ENCODE measurements around the gene CASK. TPM values are rescaled to one million over a fixed set of nuclear protein-coding genes. Genes with fewer than 3 reads are reported as not detected.
"Not testable (repeated sequence)": the region's sequence is repeated elsewhere in the genome, so short reads cannot be mapped to it uniquely, and the experiment has no call there.

CASK gene
- total and polyA plus RNA-seq, 8 donors = 7.3 to 82.0 (median 32.3) TPM

DNA sequence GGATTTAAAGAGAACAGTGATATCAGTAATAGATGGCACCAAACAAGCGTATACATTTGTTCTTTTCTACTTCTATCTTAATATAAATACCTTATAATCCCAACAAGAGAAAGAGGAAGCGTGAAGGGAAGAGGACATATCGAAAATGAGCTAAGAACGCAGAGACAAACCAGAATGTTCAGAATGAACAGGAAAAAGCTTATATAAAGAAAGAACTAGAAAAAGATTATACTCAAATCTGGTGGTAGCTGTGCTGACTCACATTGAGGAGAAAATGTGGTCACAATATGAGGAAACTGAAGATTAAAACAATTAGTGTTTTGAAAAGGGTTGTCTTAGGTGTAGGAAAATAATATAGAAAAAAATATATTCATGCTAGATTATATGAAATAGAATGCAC is 236.6 kb downstream of the CASK start:
- 62 to 83% (median 79%) methylated on average over 4 of the region's 4 CpGs for WGBS, 5 donors
- intact Hi-C loops (cut with DNase I; ENCODE audit: low total_unique reads) = no loop called here
- H3K9me3 ChIP-seq = no peaks in the 10 kb centered on the region
- DNase-seq = no peak
- no peak overlapping the region for H3K4me3 ChIP-seq
- no peaks in the 10 kb centered on the region for H3K27me3 ChIP-seq
- no peaks in the 10 kb centered on the region for H3K36me3 ChIP-seq
- no peak overlapping the region for H3K27ac ChIP-seq
- peaks cover 0 to 12% (median under 1%) of the 10 kb centered on the region in 4 donors for H3K4me1 ChIP-seq
- TF ChIP-seq POLR2A (IDR thresholded peaks at IDR 0.05) (no peak), EP300 (IDR thresholded peaks at IDR 0.05) (no peak)
- TF ChIP-seq, protein P1, sequence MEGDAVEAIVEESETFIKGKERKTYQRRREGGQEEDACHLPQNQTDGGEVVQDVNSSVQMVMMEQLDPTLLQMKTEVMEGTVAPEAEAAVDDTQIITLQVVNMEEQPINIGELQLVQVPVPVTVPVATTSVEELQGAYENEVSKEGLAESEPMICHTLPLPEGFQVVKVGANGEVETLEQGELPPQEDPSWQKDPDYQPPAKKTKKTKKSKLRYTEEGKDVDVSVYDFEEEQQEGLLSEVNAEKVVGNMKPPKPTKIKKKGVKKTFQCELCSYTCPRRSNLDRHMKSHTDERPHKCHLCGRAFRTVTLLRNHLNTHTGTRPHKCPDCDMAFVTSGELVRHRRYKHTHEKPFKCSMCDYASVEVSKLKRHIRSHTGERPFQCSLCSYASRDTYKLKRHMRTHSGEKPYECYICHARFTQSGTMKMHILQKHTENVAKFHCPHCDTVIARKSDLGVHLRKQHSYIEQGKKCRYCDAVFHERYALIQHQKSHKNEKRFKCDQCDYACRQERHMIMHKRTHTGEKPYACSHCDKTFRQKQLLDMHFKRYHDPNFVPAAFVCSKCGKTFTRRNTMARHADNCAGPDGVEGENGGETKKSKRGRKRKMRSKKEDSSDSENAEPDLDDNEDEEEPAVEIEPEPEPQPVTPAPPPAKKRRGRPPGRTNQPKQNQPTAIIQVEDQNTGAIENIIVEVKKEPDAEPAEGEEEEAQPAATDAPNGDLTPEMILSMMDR (IDR thresholded peaks at IDR 0.05) = no peak

DNA sequence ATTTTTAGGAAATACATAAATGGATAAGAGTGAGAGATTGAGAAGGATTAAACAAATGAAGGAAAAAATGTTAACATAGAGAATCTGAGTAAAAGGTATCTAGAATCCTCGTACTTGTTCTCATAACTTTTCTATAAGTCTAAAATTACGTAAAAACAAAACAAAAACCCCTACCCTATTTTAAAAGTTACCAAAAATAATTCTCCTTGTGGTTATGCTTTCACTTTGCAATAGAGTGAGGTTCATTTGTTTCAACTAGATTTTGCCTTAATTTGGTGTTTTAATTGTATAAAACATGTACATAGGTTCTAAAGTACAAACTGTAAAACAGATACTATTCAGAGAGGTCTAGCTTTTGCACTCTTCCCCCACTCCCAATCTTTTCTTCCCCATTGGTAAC is 238.4 kb downstream of the CASK start:
- DNase-seq = no peak
- no peak overlapping the region for H3K27ac ChIP-seq
- H3K4me1 ChIP-seq = peaks cover 0 to 12% (median 0%) of the 10 kb centered on the region in 4 donors
- no peaks in the 10 kb centered on the region for H3K9me3 ChIP-seq
- TF ChIP-seq EP300 (IDR thresholded peaks at IDR 0.05) (no peak), POLR2A (IDR thresholded peaks at IDR 0.05) (no peak), POLR2AphosphoS5 (IDR thresholded peaks at IDR 0.05) (no peak)
- TF ChIP-seq, protein P1 (IDR thresholded peaks at IDR 0.05) = no peak
- H3K4me3 ChIP-seq = no peak overlapping the region
- intact Hi-C loops (cut with DNase I; ENCODE audit: low total_unique reads) = no loop called here
- H3K27me3 ChIP-seq = no peaks in the 10 kb centered on the region
- WGBS, 5 donors = 75 to 84% (median 77%) methylated on average over 2 of the region's 2 CpGs
- no peaks in the 10 kb centered on the region for H3K36me3 ChIP-seq

DNA sequence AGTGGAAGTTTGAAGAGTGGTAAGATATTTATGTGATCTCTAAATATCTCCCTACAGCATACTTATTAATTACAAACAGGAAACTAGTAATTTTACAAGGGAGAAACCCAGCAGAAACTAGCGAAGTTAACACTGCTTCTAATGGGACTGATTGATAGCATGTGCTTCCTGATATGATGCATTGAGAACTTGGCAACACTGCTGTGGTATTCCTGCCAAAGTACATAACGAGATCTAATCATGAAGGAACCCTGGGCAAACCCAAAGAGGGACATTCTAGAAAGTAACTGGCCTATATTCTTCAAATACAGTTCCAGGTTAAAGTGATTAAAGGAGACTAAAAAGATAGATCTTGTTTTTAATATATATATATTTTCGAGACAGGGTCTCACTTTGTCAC is 239.2 kb downstream of the CASK start:
- no peaks in the 10 kb centered on the region for H3K9me3 ChIP-seq
- peaks cover 0 to 12% (median 0%) of the 10 kb centered on the region in 4 donors for H3K4me1 ChIP-seq
- peak; percentile 61 to 77 for DNase-seq
- no peaks in the 10 kb centered on the region for H3K36me3 ChIP-seq
- H3K27ac ChIP-seq = no peak overlapping the region
- WGBS, 5 donors = 14 to 31% (median 18%) methylated on average over 3 of the region's 3 CpGs
- H3K27me3 ChIP-seq = no peaks in the 10 kb centered on the region
- no peak for TF ChIP-seq EP300 (IDR thresholded peaks at IDR 0.05)
- peak in 2 of 3 donors; percentile 12 to 67 for TF ChIP-seq POLR2AphosphoS5 (IDR thresholded peaks at IDR 0.05)
- intact Hi-C loops (cut with DNase I; ENCODE audit: low total_unique reads) = no loop called here
- no peak overlapping the region for H3K4me3 ChIP-seq

DNA sequence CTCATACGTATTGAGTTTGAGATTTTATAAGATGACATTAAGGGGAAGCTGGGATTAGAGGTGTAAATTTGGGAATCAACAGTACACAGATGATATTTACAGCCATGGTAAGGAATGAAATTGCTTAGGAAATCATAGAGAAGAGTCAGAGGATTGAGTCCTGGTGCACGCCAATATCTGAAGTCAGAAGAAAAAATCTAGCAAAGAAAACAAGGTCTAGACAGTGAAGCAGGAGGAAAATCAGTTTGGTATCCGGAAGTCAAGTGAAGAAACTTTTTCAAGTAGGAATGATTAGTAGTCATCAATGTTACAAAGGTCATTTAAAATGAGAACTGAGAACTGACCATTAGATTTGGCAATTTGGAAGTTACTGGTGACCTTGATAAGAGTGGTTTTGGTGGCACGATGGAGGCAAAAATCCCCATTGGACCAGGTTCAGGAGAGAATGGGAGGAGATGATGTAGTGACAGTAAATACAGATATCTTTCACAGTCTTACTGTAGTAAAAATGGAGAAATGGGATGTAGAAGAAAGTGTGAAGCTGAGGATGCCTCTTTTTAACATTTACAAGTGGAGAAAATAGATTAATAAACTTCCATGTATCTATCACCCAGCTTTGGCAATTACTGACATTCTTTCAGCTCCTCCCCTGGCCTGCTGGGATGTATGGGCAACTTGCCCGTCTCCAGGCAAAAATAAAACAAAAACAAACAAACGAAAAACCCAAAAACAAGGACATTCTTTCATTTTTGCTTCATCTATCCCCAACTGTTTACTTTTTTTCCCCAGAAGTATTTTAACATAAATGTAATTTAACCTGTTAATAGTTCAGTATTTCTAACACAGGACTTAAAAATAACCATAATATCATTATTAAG is 245.9 kb downstream of the CASK start:
- no peaks in the 10 kb centered on the region for H3K36me3 ChIP-seq
- no peak for DNase-seq
- intact Hi-C loops (cut with DNase I; ENCODE audit: low total_unique reads) = no loop called here
- TF ChIP-seq POLR2A (IDR thresholded peaks at IDR 0.05) = no peak
- TF ChIP-seq, protein P1 (IDR thresholded peaks at IDR 0.05) = no peak
- TF ChIP-seq POLR2AphosphoS5 (IDR thresholded peaks at IDR 0.05) = no peak
- no peak for TF ChIP-seq EP300 (IDR thresholded peaks at IDR 0.05)
- no peaks in the 10 kb centered on the region for H3K4me1 ChIP-seq
- H3K9me3 ChIP-seq = no peaks in the 10 kb centered on the region
- no peaks in the 10 kb centered on the region for H3K27me3 ChIP-seq
- WGBS, 5 donors = 68 to 83% (median 82%) methylated on average over 6 of the region's 6 CpGs
- H3K4me3 ChIP-seq = no peak overlapping the region
- no peak overlapping the region for H3K27ac ChIP-seq

DNA sequence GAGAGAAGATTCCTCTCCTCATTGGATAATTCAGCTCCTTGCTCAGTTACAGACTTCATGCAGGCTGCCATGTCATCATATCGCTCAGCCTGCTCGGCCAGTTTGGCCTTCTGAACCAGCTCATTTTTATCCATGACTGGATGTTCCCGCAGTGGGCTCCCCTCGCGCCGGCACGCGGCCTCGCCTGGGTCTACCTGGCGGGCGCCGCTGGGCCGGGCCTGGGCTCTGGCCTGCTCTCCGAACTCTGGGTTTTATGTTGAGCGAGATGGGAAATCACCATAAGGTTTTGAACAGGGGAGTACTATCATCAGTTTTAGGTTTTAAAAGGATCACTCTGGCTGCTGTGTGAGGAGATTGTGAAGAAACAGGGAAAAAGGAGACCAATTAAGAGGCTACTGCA is 247.0 kb downstream of the CASK start:
- H3K27me3 ChIP-seq; H3K4me3 ChIP-seq; H3K36me3 ChIP-seq; DNase-seq; H3K9me3 ChIP-seq; H3K27ac ChIP-seq; H3K4me1 ChIP-seq; intact Hi-C loops (cut with DNase I; ENCODE audit: low total_unique reads): not testable (repeated sequence)
- WGBS, 5 donors = 86 to 99% (median 98%) methylated on average over 9 to 15 of the region's 15 CpGs

All from stomach (tissue), 9 donors.